Measurements from ENCODE around the gene CIAO2B. TPM values are rescaled to one million over a fixed set of nuclear protein-coding genes. Genes with fewer than 3 reads are reported as not detected.
"Not testable (repeated sequence)": the region's sequence is repeated elsewhere in the genome, so short reads cannot be mapped to it uniquely, and the experiment has no call there.

Gene CIAO2B
- total RNA-seq, 2 experiments from 2014 or later, result 195 to 204 TPM

GRCh38 chr16:66946541-66946940 is 12.3 kb upstream of the CIAO2B start:
- intact Hi-C loops (cut with micrococcal nuclease), result loop anchor here (2.0 kb wide), 2 partner anchors 52 to 212 kb away; partner anchors contain the start of genes FBXL8 and TRADD
- ChIA-PET POLR2A (interaction anchor here (0.8 kb wide), 1 partner anchor 51 kb away, joined by 3 read pairs; no protein-coding TSS in a partner anchor), CTCF (interaction anchor here (0.6 kb wide), 1 partner anchor 95 kb away, joined by 4 read pairs; no protein-coding TSS in a partner anchor)
- no peak for DNase-seq
- peaks cover 25% of the 10 kb centered on the region for H3K27me3 Mint-ChIP-seq
- H3K9me3 Mint-ChIP-seq, result no peaks in the 10 kb centered on the region
- H3K27ac Mint-ChIP-seq, result no peak overlapping the region
- H3K36me3 Mint-ChIP-seq, result peaks cover 12% of the 10 kb centered on the region
- H3K4me1 Mint-ChIP-seq (ENCODE audit: low read depth), result peaks cover 19% of the 10 kb centered on the region
- no peak overlapping the region for H3K4me3 Mint-ChIP-seq

DNA sequence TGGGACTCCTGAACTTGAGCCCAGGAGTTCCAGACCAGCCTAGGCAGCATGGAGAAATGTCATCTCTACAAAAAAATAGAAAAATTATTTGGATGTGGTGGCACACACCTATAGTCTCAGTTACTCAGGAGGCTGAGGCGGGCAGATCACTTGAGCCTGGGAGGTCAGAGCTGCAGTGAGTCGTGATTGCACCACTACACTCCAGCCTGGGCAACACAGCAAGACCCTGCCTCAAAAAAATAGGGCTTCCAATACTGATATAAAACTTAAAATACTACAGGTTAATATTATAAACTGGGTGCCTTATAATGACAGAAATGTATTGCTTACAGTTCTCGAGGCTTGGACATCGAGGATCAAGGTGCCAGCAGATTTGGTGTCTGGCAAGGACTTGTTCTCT is 11.7 kb upstream of the CIAO2B start:
- Mint-ChIP-seq H3K36me3 (peaks cover 14% of the 10 kb centered on the region), H3K9me3 (no peaks in the 10 kb centered on the region), H3K27me3 (peaks cover 20% of the 10 kb centered on the region), H3K27ac (no peak overlapping the region), H3K4me3 (no peak overlapping the region), H3K4me1 (ENCODE audit: low read depth) (peaks cover 19% of the 10 kb centered on the region)
- CTCF ChIA-PET, result interaction anchor here (0.6 kb wide), 1 partner anchor 96 kb away, joined by 4 read pairs; no protein-coding TSS in a partner anchor
- intact Hi-C loops (cut with micrococcal nuclease), result loop anchor here (2.0 kb wide), 2 partner anchors 51 to 213 kb away; partner anchors contain the start of genes FBXL8 and TRADD
- POLR2A ChIA-PET, result interaction anchor here (0.8 kb wide), 1 partner anchor 50 kb away, joined by 3 read pairs; no protein-coding TSS in a partner anchor
- no peak for DNase-seq

DNA sequence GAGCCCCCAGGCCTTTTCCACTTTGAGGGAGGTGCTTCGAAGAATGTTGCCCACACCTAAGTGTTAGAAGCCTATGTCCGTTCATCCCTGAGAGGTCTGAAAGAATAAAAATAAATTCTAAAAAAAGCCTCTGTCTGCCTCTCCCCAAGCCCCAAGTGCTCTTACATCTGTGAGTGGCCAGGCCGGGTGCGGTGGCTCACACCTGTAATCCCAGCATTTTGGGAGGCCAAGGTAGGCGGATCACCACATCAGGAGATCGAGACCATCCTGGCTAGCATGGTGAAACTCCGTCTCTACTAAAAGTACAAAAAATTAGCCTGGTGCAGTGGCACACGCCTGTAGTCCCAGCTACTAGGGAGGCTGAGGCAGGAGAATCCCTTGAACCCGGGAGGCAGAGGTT is 10.8 kb upstream of the CIAO2B start:
- DNase-seq; H3K4me3 Mint-ChIP-seq; POLR2A ChIA-PET; H3K9me3 Mint-ChIP-seq; intact Hi-C loops (cut with micrococcal nuclease); H3K27ac Mint-ChIP-seq: not testable (repeated sequence)
- peaks cover 15% of the 10 kb centered on the region for H3K4me1 Mint-ChIP-seq (ENCODE audit: low read depth)
- peaks cover 13% of the 10 kb centered on the region for H3K36me3 Mint-ChIP-seq
- CTCF ChIA-PET, result interaction anchor here (0.8 kb wide), 1 partner anchor 9 kb away, joined by 3 read pairs; no protein-coding TSS in a partner anchor
- H3K27me3 Mint-ChIP-seq, result peaks cover 16% of the 10 kb centered on the region

DNA sequence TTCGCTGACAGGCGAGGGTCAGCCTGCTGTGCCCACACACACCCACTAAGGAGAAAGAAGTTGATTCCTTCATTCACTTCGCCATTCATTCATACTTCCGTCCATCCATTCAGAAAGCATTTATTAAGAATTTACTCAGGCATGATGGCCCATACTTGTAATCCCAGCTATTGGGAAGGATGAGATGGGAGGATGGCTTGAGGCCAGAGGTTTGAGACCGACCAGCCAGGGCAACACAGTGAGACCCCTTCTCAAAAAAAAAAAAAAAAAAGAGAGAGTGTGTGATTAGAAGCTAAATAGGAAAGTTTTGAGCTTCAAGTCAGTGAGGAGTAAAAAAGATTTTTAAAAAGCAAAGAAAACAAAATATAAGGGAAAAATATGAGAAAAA is 9.8 kb upstream of the CIAO2B start:
- H3K27ac Mint-ChIP-seq, result no peak overlapping the region
- no peak overlapping the region for H3K4me3 Mint-ChIP-seq
- H3K4me1 Mint-ChIP-seq (ENCODE audit: low read depth), result peaks cover 12% of the 10 kb centered on the region
- DNase-seq, result no peak
- peaks cover 13% of the 10 kb centered on the region for H3K36me3 Mint-ChIP-seq
- H3K27me3 Mint-ChIP-seq, result peaks cover 7% of the 10 kb centered on the region
- CTCF ChIA-PET, result interaction anchor here (0.6 to 1.3 kb wide), 2 partner anchors 75 to 211 kb away, joined by 3 to 6 read pairs; no protein-coding TSS in a partner anchor
- no peaks in the 10 kb centered on the region for H3K9me3 Mint-ChIP-seq
- intact Hi-C loops (cut with micrococcal nuclease), result no loop called here
- POLR2A ChIA-PET, result no interaction called here

DNA sequence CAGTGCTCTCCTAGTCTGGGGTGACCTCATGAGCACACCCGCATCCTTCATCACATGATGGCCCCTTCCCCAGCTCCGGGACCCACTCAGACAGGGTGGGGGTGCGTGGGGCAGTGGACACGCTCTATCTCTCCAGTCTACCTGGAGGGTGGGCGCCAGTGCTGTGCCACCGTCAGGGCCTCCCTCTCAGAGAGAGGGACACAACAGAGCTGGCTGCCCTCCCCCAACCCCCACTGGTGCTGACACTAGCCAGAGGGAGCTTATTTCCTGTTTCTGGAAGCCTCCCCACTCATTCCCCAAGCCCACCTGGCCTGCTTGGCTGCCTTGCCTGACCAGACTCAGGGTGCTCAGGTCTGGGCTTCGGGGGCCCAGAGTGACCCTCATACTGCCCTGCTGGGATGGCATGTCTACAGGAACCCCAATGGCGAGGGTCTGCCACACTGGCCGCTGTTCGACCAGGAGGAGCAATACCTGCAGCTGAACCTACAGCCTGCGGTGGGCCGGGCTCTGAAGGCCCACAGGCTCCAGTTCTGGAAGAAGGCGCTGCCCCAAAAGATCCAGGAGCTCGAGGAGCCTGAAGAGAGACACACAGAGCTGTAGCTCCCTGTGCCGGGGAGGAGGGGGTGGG is 9.3 kb upstream of the CIAO2B start:
- POLR2A ChIA-PET, result no interaction called here
- intact Hi-C loops (cut with micrococcal nuclease), result no loop called here
- Mint-ChIP-seq H3K4me1 (ENCODE audit: low read depth) (peaks cover 9% of the 10 kb centered on the region), H3K9me3 (no peaks in the 10 kb centered on the region), H3K27ac (no peak overlapping the region), H3K4me3 (no peak overlapping the region), H3K36me3 (peaks cover 13% of the 10 kb centered on the region), H3K27me3 (peaks cover 3% of the 10 kb centered on the region)
- no peak for DNase-seq
- CTCF ChIA-PET, result interaction anchor here (0.6 to 1.3 kb wide), 4 partner anchors 17 to 212 kb away, joined by 3 to 6 read pairs (median 4); partner anchors contain the start of gene CES3

DNA sequence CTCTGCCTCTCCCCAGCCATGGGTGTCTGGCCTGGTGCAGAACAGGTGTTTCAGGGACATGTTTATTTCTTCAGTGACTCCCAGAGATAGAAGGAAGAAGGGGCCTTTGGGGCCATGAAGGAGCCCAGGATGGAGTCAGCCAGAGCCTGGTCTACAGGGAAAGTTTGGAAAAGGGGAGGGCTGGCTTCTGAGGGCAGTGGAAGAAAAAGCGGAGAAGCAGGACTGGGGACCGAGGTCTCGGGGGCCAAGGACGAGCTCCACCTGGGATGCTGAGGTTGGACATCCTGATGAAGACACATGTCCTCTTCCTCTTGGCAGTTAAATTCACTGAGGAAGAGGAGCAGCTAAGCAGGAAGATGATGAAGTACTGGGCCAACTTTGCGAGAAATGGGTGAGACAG is 8.8 kb upstream of the CIAO2B start:
- Mint-ChIP-seq H3K9me3 (no peaks in the 10 kb centered on the region), H3K27ac (no peak overlapping the region), H3K36me3 (peaks cover 13% of the 10 kb centered on the region), H3K27me3 (no peaks in the 10 kb centered on the region), H3K4me1 (ENCODE audit: low read depth) (peaks cover 6% of the 10 kb centered on the region), H3K4me3 (no peak overlapping the region)
- CTCF ChIA-PET, result interaction anchor here (0.7 to 1.1 kb wide), 3 partner anchors 18 to 242 kb away, joined by 3 to 4 read pairs (median 3); partner anchors contain the start of gene CES3
- intact Hi-C loops (cut with micrococcal nuclease), result no loop called here
- no peak for DNase-seq
- POLR2A ChIA-PET, result no interaction called here

- intact Hi-C loops (cut with micrococcal nuclease), result no loop called here
Measured at GRCh38 chr16:66940236-66940635, 6.0 kb upstream of the CIAO2B start.

DNA sequence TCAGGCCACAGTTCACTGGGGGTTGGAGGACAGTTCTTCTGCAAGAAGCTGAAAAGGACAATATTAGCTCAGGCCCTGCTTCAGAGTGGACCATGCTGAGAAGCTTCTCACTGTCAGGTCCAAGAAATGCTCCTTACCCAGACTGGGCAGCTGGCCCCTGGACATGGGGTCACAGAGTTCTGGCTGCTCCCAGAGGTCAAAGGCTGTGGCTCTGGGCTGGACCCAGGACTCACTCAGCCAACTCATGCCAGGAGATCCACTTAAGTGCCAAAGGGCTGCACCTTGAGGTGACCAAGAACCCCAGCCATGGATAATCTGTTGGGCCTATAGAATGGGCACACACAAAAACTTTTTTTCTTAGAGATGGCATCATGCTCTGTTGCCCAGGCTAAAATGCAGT is 5.2 kb upstream of the CIAO2B start:
- Mint-ChIP-seq H3K4me1 (ENCODE audit: low read depth) (peaks cover 25% of the 10 kb centered on the region), H3K27ac (no peak overlapping the region), H3K4me3 (no peak overlapping the region), H3K36me3 (peaks cover 17% of the 10 kb centered on the region), H3K9me3 (no peaks in the 10 kb centered on the region), H3K27me3 (no peaks in the 10 kb centered on the region)
- intact Hi-C loops (cut with micrococcal nuclease), result no loop called here
- ChIA-PET POLR2A (no interaction called here), CTCF (interaction anchor here (1.4 kb wide), 2 partner anchors 12 to 22 kb away, joined by 3 to 5 read pairs; partner anchors contain the start of gene CES3)
- no peak for DNase-seq

More at GRCh38 chr16:66940236-66940635, 6.0 kb upstream of the CIAO2B start:
- ChIA-PET CTCF (no interaction called here), POLR2A (no interaction called here)
- H3K4me3 Mint-ChIP-seq, result no peak overlapping the region
- H3K27me3 Mint-ChIP-seq, result no peaks in the 10 kb centered on the region
- no peaks in the 10 kb centered on the region for H3K9me3 Mint-ChIP-seq
- H3K4me1 Mint-ChIP-seq (ENCODE audit: low read depth), result peaks cover 22% of the 10 kb centered on the region
- no peak for DNase-seq
- H3K36me3 Mint-ChIP-seq, result peaks cover 13% of the 10 kb centered on the region
- H3K27ac Mint-ChIP-seq, result no peak overlapping the region

GRCh38 chr16:66937725-66938337 is 3.6 kb upstream of the CIAO2B start:
- no peak overlapping the region for H3K4me3 Mint-ChIP-seq
- no peaks in the 10 kb centered on the region for H3K9me3 Mint-ChIP-seq
- intact Hi-C loops (cut with micrococcal nuclease), result no loop called here
- peaks cover 37% of the 10 kb centered on the region for H3K4me1 Mint-ChIP-seq (ENCODE audit: low read depth)
- DNase-seq, result no peak
- no peak overlapping the region for H3K27ac Mint-ChIP-seq
- ChIA-PET POLR2A (no interaction called here), CTCF (interaction anchor here (0.7 to 1.4 kb wide), 2 partner anchors 10 to 23 kb away, joined by 4 to 5 read pairs; partner anchors contain the start of gene CES3)
- peaks cover 28% of the 10 kb centered on the region for H3K36me3 Mint-ChIP-seq
- H3K27me3 Mint-ChIP-seq, result no peaks in the 10 kb centered on the region

DNA sequence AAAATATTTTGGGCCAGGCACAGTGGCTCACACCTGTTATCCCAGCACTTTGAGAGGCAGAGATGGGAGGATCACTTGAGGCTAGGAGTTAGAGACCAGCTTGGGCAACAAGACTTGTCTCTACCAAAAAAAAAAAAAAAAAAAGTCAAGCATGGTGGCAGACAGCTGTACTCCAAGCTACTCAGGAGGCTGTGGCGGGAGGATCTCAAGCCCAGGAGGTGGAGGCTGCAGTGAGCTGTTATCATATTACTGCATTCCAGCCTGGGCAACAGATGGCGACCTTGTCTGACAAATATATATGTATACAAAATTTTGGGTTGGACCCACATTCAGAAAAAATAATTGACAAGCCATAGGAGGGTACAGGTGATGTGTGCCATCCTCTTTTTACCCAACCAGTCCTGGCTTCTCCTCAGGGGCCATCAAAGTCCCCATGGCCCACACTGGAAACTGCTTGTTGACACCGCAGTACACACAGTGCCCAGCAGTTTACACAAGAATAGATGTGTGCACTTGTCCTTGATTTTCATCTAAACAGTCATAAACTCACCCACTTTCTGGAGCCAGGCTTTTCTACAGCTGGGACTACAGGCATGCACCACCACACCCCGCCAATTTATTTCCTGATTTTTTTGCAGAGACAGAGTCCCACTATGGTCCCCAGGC is 2.8 kb upstream of the CIAO2B start:
- peaks cover 45% of the 10 kb centered on the region for H3K4me1 Mint-ChIP-seq (ENCODE audit: low read depth)

GRCh38 chr16:66936462-66936861 is 2.3 kb upstream of the CIAO2B start:
- H3K27ac Mint-ChIP-seq, result peak overlapping the region; percentile 30
- no peaks in the 10 kb centered on the region for H3K27me3 Mint-ChIP-seq
- H3K4me3 Mint-ChIP-seq, result peak overlapping the region; percentile 23
- no peak for DNase-seq
- peaks cover 49% of the 10 kb centered on the region for H3K4me1 Mint-ChIP-seq (ENCODE audit: low read depth)
- POLR2A ChIA-PET, result no interaction called here
- H3K9me3 Mint-ChIP-seq, result no peaks in the 10 kb centered on the region
- H3K36me3 Mint-ChIP-seq, result peaks cover 29% of the 10 kb centered on the region
- CTCF ChIA-PET, result interaction anchor here (0.6 to 0.9 kb wide), 3 partner anchors 10 to 62 kb away, joined by 3 read pairs; no protein-coding TSS in a partner anchor
- intact Hi-C loops (cut with micrococcal nuclease), result no loop called here

More for the DNA sequence above, 2.8 kb upstream of the CIAO2B start:
- no peaks in the 10 kb centered on the region for H3K27me3 Mint-ChIP-seq
- peaks cover 30% of the 10 kb centered on the region for H3K36me3 Mint-ChIP-seq
- no peaks in the 10 kb centered on the region for H3K9me3 Mint-ChIP-seq
- no peak overlapping the region for H3K4me3 Mint-ChIP-seq
- no peak for DNase-seq
- no peak overlapping the region for H3K27ac Mint-ChIP-seq
- ChIA-PET POLR2A (no interaction called here), CTCF (interaction anchor here (0.7 to 0.9 kb wide), 2 partner anchors 17 to 62 kb away, joined by 3 read pairs; no protein-coding TSS in a partner anchor)
- intact Hi-C loops (cut with micrococcal nuclease), result no loop called here
